ENCODE data around the gene SSBP2.
"Not testable (repeated sequence)": the region's sequence is repeated elsewhere in the genome, so short reads cannot be mapped to it uniquely, and the experiment has no call there.

Gene SSBP2

GRCh38 chr5:81519217-81519905 is 231.5 kb downstream of the SSBP2 start:
- DNase-seq, result no peak

- no peak for DNase-seq
These were observed 233.4 kb downstream of the SSBP2 start for GRCh38 chr5:81517462-81517861.

GRCh38 chr5:81516091-81516490 is 234.8 kb downstream of the SSBP2 start:
- no peak for DNase-seq

- peak; percentile 54 for DNase-seq
These were observed 236.9 kb downstream of the SSBP2 start for GRCh38 chr5:81513982-81514381.

GRCh38 chr5:81513473-81513872 is 237.4 kb downstream of the SSBP2 start:
- DNase-seq, result no peak

- peak; percentile 87 for DNase-seq
These were observed 243.9 kb downstream of the SSBP2 start for GRCh38 chr5:81506900-81507588.

GRCh38 chr5:81506378-81506777 is 244.5 kb downstream of the SSBP2 start:
- no peak for DNase-seq

GRCh38 chr5:81505672-81506071 is 245.2 kb downstream of the SSBP2 start:
- DNase-seq, result no peak

- not testable (repeated sequence) for DNase-seq
These were observed 247.3 kb downstream of the SSBP2 start for GRCh38 chr5:81503602-81504001.

- DNase-seq, result no peak
These were observed 255.6 kb downstream of the SSBP2 start for GRCh38 chr5:81495286-81495685.

- no peak for DNase-seq
These were observed 262.0 kb downstream of the SSBP2 start for GRCh38 chr5:81488862-81489261.

- DNase-seq, result no peak
These were observed 264.2 kb downstream of the SSBP2 start for GRCh38 chr5:81486711-81487110.

GRCh38 chr5:81482595-81482994 is 268.3 kb downstream of the SSBP2 start:
- DNase-seq, result no peak

- not testable (repeated sequence) for DNase-seq
These were observed 277.5 kb downstream of the SSBP2 start for GRCh38 chr5:81473395-81473794.

- DNase-seq, result no peak
These were observed 281.2 kb downstream of the SSBP2 start for GRCh38 chr5:81469676-81470075.

- DNase-seq, result no peak
These were observed 300.0 kb downstream of the SSBP2 start for GRCh38 chr5:81450940-81451339.

GRCh38 chr5:81435023-81435422 is 315.9 kb downstream of the SSBP2 start:
- no peak for DNase-seq

- no peak for DNase-seq
These were observed 320.9 kb downstream of the SSBP2 start for GRCh38 chr5:81429985-81430384.

- DNase-seq, result no peak
These were observed 321.5 kb downstream of the SSBP2 start for GRCh38 chr5:81429363-81429762.

GRCh38 chr5:81428861-81429260 is 322.0 kb downstream of the SSBP2 start:
- no peak for DNase-seq

- no peak for DNase-seq
These were observed 322.5 kb downstream of the SSBP2 start for GRCh38 chr5:81428446-81428845.

- no peak for DNase-seq
These were observed 323.3 kb downstream of the SSBP2 start for GRCh38 chr5:81427566-81427965.

- DNase-seq, result no peak
These were observed 324.4 kb downstream of the SSBP2 start for GRCh38 chr5:81426359-81427030.

- DNase-seq, result peak; percentile 69
These were observed 325.3 kb downstream of the SSBP2 start for GRCh38 chr5:81425569-81425968.
